IPS-NIHi11 (cell line): ENCODE results near the gene RELA.
"Not testable (repeated sequence)": the region's sequence is repeated elsewhere in the genome, so short reads cannot be mapped to it uniquely, and the experiment has no call there.

ENCODE experiments used
- DNase-seq: peaks from one replicate; pipeline ENCODE4 v3.0.0; 2012; ENCODE audit warnings: mixed read lengths, low spot score

The RELA gene

GRCh38 chr11:65672180-65672860 lies 9.6 kb upstream of the RELA start:
- no peak for DNase-seq

GRCh38 chr11:65663639-65664200 lies 1.0 kb upstream of the RELA start:
- DNase-seq: peak; percentile 60

- no peak for DNase-seq
Measured at GRCh38 chr11:65662247-65662798, 393 bp downstream of the RELA start.

GRCh38 chr11:65661599-65662246 lies 993 bp downstream of the RELA start:
- DNase-seq: no peak

- not testable (repeated sequence) for DNase-seq
Measured at GRCh38 chr11:65660908-65661307, 1.8 kb downstream of the RELA start.

GRCh38 chr11:65660038-65660437 lies 2.7 kb downstream of the RELA start:
- no peak for DNase-seq

- no peak for DNase-seq
Measured at GRCh38 chr11:65658174-65659021, 4.3 kb downstream of the RELA start.

GRCh38 chr11:65657426-65657825 lies 5.3 kb downstream of the RELA start:
- DNase-seq: no peak

GRCh38 chr11:65655570-65656332 lies 7.0 kb downstream of the RELA start:
- DNase-seq: no peak

- DNase-seq: no peak
Measured at GRCh38 chr11:65654375-65655349, 8.1 kb downstream of the RELA start.

GRCh38 chr11:65653229-65654225 lies 9.2 kb downstream of the RELA start:
- DNase-seq: no peak

GRCh38 chr11:65652511-65653228 lies 10.0 kb downstream of the RELA start:
- DNase-seq: peak; percentile 98

- no peak for DNase-seq
Measured at GRCh38 chr11:65651589-65652510, 10.9 kb downstream of the RELA start.

GRCh38 chr11:65651339-65651588 lies 11.5 kb downstream of the RELA start:
- DNase-seq: no peak

GRCh38 chr11:65650547-65651338 lies 12.0 kb downstream of the RELA start:
- DNase-seq: no peak

- DNase-seq: no peak
Measured at GRCh38 chr11:65649656-65650546, 12.8 kb downstream of the RELA start.
